BE2C (cell line): ENCODE results near the gene CKMT2.
A peak's percentile ranks its signal among the peaks of the same experiment; 100 is the strongest.
"Not testable (repeated sequence)": the region's sequence is repeated elsewhere in the genome, so short reads cannot be mapped to it uniquely, and the experiment has no call there.

ENCODE experiments used
- DNase-seq: peaks from one replicate; pipeline ENCODE4 v3.0.0-alpha.2; 2020
- H3K27me3 ChIP-seq: fragments of 250-450 bp; sonication (Bioruptor Pico); 2 replicates; pipeline ENCODE4 v1.5.1; 2020; ENCODE audit warnings: mild to moderate bottlenecking
- H3K36me3 ChIP-seq: fragments of 250-450 bp; sonication (Bioruptor Pico); 2 replicates; pipeline ENCODE4 v1.5.1; 2020; ENCODE audit warnings: mild to moderate bottlenecking
- H3K4me1 ChIP-seq: fragments of 250-450 bp; sonication (Bioruptor Pico); 2 replicates; pipeline ENCODE4 v1.5.1; 2020
- H3K4me3 ChIP-seq: 2 replicates; pipeline ENCODE4 v1.5.1; 2011; ENCODE audit warnings: low read depth, low read length
- H3K9me3 ChIP-seq: fragments of 250-450 bp; sonication (Bioruptor Pico); 2 replicates; pipeline ENCODE4 v1.5.1; 2020
- CTCF ChIP-seq: IDR thresholded peaks from 2 replicates; pipeline ENCODE4 v1.5.1; 2012; ENCODE audit warnings: mild to moderate bottlenecking, low read depth, low read length

Gene CKMT2

GRCh38 chr5:81269751-81270393 lies 36.8 kb downstream of the CKMT2 start:
- H3K27me3 ChIP-seq = no peaks in the 10 kb centered on the region
- no peaks in the 10 kb centered on the region; the same call in 1 of the 2 replicates for H3K9me3 ChIP-seq
- H3K4me3 ChIP-seq = peak overlapping the region; percentile 15
- DNase-seq = peak; percentile 31
- peaks cover 15% of the 10 kb centered on the region for H3K4me1 ChIP-seq
- no peak for TF ChIP-seq CTCF
- H3K36me3 ChIP-seq = no peaks in the 10 kb centered on the region

GRCh38 chr5:81270394-81271027 lies 37.4 kb downstream of the CKMT2 start:
- Histone ChIP-seq H3K4me1 (peaks cover 15% of the 10 kb centered on the region), H3K4me3 (peak overlapping the region; percentile 15)
- H3K27me3 ChIP-seq, H3K36me3 ChIP-seq, H3K9me3 ChIP-seq: not testable (repeated sequence)
- DNase-seq = peak; percentile 77

GRCh38 chr5:81283976-81284375 lies 50.9 kb downstream of the CKMT2 start:
- Histone ChIP-seq H3K36me3 (0 out of 2 replicates have a peak, but pooled peaks cover 3% of the 10 kb centered on the region), H3K4me3 (no peak overlapping the region), H3K4me1 (no peaks in the 10 kb centered on the region), H3K27me3 (no peaks in the 10 kb centered on the region), H3K9me3 (no peaks in the 10 kb centered on the region)
- DNase-seq = no peak
- no peak for TF ChIP-seq CTCF

- no peak for DNase-seq
Observed at GRCh38 chr5:81286059-81286617, 53.0 kb downstream of the CKMT2 start.

GRCh38 chr5:81288021-81288433 lies 54.9 kb downstream of the CKMT2 start:
- no peaks in the 10 kb centered on the region for H3K4me1 ChIP-seq
- TF ChIP-seq CTCF = no peak
- H3K4me3 ChIP-seq = no peak overlapping the region
- H3K36me3 ChIP-seq = 0 out of 2 replicates have a peak, but pooled peaks cover 3% of the 10 kb centered on the region
- DNase-seq = no peak
- peaks cover 4% of the 10 kb centered on the region for H3K9me3 ChIP-seq
- H3K27me3 ChIP-seq = no peaks in the 10 kb centered on the region

More at GRCh38 chr5:81286059-81286617, 53.0 kb downstream of the CKMT2 start:
- 0 out of 2 replicates have a peak, but pooled peaks cover 3% of the 10 kb centered on the region for H3K36me3 ChIP-seq
- H3K27me3 ChIP-seq = no peaks in the 10 kb centered on the region
- no peaks in the 10 kb centered on the region; the same call in 1 of the 2 replicates for H3K9me3 ChIP-seq
- H3K4me1 ChIP-seq = no peaks in the 10 kb centered on the region
- TF ChIP-seq CTCF = no peak
- no peak overlapping the region for H3K4me3 ChIP-seq

GRCh38 chr5:81290146-81290545 lies 57.0 kb downstream of the CKMT2 start:
- no peak for DNase-seq
- no peaks in the 10 kb centered on the region for H3K4me1 ChIP-seq
- no peak overlapping the region for H3K4me3 ChIP-seq
- no peak for TF ChIP-seq CTCF
- no peaks in the 10 kb centered on the region; the same call in 1 of the 2 replicates for H3K27me3 ChIP-seq
- H3K9me3 ChIP-seq = peaks cover 4% of the 10 kb centered on the region
- peaks cover 3% of the 10 kb centered on the region; the same call in 1 of the 2 replicates for H3K36me3 ChIP-seq
